NCI-H1436 treated with DMSO at 0.1 percent for 48 hours (cell line): ENCODE data around the gene TTC36.
"Not testable (repeated sequence)": the region's sequence is repeated elsewhere in the genome, so short reads cannot be mapped to it uniquely, and the experiment has no call there.

Experiments used
- DNase-seq: peaks from one replicate; lab custom pipeline; 2025; lab: John Stamatoyannopoulos, UW

Gene TTC36

GRCh38 chr11:118527109-118527508 lies at the start of gene TTC36:
TTC36 (plus strand) TSS chr11:118527474; CDS start chr11:118527495, 21 bp downstream.
- DNase-seq = no peak

GRCh38 chr11:118481238-118481637 lies 46.0 kb upstream of the TTC36 start:
- DNase-seq = not testable (repeated sequence)

- DNase-seq = no peak
These were observed 42.9 kb upstream of the TTC36 start for GRCh38 chr11:118484405-118484804.

DNA sequence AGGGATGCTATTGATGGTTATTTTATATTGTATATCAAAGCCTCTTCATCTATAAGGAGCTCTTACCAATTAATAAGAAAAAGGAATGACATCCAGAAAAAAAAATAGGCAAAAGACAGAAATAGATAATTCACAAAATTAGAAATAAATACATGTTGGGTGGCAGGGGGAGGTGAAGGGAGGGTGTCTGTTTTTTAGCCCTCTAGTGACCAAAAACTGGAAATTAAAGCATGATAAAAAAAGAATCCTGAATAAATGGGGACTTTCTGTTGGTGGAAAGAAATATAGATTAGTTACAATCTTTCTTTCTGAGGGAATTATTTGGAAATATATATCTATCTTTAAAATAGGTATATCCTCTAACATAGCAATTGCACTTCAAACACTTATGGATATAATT lies 42.0 kb upstream of the TTC36 start:
- DNase-seq = no peak

- DNase-seq = no peak
These were observed 38.7 kb upstream of the TTC36 start for GRCh38 chr11:118488480-118489109.

GRCh38 chr11:118491041-118491440 lies 36.2 kb upstream of the TTC36 start:
- no peak for DNase-seq

DNA sequence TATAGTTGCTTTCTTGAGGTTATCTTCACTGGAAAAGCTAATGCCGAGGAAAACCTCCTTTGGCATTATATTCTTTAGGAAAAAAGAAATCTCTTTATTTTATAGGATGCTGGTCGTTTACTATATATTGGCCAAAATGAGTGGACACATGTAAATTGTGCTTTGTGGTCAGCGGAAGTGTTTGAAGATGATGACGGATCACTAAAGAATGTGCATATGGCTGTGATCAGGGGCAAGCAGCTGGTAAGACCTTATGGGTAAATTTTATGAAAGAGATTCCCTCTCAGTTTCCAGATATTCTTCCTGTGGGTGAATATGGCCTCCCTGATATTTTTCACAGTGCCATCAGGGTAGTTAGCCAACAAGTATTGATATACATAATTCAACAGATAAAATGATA lies 29.4 kb upstream of the TTC36 start:
- no peak for DNase-seq

- no peak for DNase-seq
These were observed 24.1 kb upstream of the TTC36 start for GRCh38 chr11:118503216-118503615.

DNA sequence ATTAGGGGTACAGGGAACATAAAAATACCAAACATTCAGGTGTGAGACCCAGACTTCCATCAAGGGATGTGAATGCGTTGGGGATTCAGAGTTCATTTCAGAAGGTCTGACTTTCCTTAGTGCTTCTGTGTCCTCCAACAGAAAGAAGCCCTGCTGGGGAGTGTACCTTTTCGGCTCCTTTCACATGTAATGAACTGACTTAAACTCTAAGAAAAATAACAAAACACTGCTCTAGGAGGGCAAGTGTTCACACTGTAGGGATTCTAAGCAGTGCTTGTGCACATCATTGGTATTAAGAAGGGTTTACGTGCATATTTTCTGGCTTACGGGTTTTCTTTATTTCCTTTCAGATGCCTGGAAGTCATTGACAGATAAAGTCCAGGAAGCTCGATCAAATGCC lies 15.7 kb upstream of the TTC36 start:
- no peak for DNase-seq

GRCh38 chr11:118514103-118514502 lies 13.2 kb upstream of the TTC36 start:
- no peak for DNase-seq

DNA sequence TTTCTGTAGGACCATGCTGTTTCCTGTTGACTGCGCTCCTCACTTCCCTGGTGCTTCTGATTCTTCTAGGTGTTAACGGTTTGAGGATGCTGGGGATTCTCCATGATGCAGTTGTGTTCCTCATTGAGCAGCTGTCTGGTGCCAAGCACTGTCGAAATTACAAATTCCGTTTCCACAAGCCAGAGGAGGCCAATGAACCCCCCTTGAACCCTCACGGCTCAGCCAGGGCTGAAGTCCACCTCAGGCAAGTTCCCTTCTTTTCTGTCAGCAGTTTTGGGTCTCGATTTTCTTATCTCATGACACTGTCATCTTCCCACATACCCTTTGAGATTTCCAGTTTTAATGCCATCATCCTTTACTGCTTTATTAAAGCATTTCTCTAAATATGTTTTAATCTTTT lies 7.7 kb upstream of the TTC36 start:
- DNase-seq = no peak

DNA sequence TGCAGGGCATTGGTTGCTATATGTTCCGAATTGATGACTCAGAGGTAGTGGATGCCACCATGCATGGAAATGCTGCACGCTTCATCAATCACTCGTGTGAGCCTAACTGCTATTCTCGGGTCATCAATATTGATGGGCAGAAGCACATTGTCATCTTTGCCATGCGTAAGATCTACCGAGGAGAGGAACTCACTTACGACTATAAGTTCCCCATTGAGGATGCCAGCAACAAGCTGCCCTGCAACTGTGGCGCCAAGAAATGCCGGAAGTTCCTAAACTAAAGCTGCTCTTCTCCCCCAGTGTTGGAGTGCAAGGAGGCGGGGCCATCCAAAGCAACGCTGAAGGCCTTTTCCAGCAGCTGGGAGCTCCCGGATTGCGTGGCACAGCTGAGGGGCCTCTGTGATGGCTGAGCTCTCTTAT lies 5.4 kb upstream of the TTC36 start:
- no peak for DNase-seq

DNA sequence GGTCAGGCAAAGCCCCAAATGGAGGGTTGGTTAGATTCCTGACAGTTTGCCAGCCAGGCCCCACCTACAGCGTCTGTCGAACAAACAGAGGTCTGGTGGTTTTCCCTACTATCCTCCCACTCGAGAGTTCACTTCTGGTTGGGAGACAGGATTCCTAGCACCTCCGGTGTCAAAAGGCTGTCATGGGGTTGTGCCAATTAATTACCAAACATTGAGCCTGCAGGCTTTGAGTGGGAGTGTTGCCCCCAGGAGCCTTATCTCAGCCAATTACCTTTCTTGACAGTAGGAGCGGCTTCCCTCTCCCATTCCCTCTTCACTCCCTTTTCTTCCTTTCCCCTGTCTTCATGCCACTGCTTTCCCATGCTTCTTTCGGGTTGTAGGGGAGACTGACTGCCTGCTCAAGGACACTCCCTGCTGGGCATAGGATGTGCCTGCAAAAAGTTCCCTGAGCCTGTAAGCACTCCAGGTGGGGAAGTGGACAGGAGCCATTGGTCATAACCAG lies 4.7 kb upstream of the TTC36 start:
- DNase-seq = no peak

- no peak for DNase-seq
These were observed 2.9 kb upstream of the TTC36 start for GRCh38 chr11:118524356-118524755.

GRCh38 chr11:118524757-118525470 lies 2.4 kb upstream of the TTC36 start:
- no peak for DNase-seq

- DNase-seq = no peak
These were observed 586 bp upstream of the TTC36 start for GRCh38 chr11:118526688-118527087.

GRCh38 chr11:118528511-118528910 lies 1.2 kb downstream of the TTC36 start:
- no peak for DNase-seq

GRCh38 chr11:118529584-118530175 lies 2.4 kb downstream of the TTC36 start:
- no peak for DNase-seq

GRCh38 chr11:118530180-118530682 lies 3.0 kb downstream of the TTC36 start:
- no peak for DNase-seq

DNA sequence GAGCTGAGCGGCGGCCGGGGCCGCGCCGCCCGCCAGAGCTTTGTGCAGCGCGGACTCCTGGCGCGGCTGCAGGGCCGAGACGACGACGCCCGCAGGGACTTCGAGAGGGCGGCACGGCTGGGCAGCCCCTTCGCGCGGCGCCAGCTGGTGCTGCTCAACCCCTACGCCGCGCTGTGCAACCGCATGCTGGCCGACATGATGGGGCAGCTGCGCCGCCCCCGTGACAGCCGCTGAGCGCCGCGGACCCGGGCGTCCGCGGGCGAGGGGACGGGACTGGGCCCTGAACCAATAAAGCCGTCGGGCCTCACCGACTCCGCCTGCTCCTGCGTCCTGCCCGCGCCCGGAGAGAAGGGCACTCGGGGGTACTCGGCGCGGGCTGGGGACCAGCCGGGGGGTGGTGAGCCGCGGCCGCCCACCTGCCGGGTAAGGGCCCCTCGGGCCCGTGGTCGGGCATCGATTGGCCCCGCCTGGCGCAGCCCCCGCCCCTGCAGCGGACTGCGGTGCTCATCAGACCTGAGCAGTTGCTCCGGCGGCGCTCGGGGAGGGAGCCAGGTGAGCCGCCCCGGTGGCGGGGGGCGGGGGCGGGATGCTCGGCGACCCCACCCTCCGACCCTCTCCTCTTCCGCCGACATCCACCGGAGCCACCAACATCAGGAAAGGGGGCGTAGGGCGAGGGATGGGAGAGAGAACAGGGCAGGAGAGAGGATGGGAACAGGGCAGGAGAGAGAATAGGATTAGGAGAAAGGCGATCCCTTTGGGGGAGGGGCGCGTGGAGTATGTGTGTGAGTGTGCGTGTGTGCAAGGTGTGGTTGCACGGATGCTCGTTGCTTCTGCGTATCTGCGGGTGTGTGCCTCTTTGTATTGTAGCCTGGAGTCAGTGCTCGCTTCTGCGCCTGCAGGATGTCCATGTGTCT lies 3.7 kb downstream of the TTC36 start, which contains the start of gene TMEM25:
Gene TMEM25 (plus strand): TSS at position 510 of the 914 bp plus-strand sequence. CDS start 610 bp downstream, outside the sequence.
- no peak for DNase-seq

DNA sequence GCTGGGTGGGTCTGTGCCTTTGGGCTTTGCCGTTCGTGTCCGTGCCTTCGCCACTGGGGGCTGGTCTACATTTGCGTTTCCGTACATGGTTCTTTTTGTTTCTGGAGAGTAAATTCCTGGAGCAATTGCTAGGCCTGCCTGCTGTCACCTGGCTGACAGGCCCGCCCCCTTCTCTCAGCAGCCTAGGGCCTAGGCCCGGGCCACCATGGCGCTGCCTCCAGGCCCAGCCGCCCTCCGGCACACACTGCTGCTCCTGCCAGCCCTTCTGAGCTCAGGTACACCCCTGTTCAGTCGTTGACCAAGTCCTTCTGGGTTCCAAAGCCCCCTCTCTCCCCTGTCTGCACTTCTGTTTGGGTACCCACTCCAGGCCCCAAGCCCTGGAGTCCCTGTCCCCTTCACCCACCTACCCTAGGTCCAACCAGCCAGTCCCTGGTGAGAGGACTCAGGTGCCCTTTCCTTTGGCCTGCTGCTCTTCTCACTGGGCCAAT lies 4.4 kb downstream of the TTC36 start:
- no peak for DNase-seq

DNA sequence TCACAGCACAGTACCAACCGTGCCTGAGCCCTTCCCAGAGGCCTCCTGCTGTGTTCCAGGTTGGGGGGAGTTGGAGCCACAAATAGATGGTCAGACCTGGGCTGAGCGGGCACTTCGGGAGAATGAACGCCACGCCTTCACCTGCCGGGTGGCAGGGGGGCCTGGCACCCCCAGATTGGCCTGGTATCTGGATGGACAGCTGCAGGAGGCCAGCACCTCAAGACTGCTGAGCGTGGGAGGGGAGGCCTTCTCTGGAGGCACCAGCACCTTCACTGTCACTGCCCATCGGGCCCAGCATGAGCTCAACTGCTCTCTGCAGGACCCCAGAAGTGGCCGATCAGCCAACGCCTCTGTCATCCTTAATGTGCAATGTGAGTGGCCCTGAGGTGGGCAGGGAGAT lies 4.8 kb downstream of the TTC36 start:
- DNase-seq = no peak
